ENCODE measurements around the gene SOX6.
"Not testable (repeated sequence)": the region's sequence is repeated elsewhere in the genome, so short reads cannot be mapped to it uniquely, and the experiment has no call there.

Gene SOX6

DNA sequence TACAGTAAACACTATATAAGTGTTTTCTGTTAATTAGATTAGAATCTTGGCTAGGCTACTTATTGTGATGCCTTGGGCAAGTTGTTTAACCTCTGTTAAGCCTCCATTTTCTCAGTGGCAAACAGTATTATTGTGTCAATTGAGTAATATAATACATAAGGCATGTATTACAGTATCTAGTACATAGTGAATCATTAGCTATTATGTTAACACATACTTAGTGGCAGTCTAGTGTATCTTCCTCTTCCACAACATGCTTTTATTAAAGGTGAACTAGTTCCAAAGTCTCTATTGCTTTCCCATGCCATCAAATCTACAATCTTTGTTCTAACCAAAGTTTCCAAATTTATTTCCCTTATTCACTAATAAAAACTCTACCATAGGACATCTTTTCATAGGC, 200.9 kb downstream of the SOX6 start:
- TF ChIP-seq, protein P1, sequence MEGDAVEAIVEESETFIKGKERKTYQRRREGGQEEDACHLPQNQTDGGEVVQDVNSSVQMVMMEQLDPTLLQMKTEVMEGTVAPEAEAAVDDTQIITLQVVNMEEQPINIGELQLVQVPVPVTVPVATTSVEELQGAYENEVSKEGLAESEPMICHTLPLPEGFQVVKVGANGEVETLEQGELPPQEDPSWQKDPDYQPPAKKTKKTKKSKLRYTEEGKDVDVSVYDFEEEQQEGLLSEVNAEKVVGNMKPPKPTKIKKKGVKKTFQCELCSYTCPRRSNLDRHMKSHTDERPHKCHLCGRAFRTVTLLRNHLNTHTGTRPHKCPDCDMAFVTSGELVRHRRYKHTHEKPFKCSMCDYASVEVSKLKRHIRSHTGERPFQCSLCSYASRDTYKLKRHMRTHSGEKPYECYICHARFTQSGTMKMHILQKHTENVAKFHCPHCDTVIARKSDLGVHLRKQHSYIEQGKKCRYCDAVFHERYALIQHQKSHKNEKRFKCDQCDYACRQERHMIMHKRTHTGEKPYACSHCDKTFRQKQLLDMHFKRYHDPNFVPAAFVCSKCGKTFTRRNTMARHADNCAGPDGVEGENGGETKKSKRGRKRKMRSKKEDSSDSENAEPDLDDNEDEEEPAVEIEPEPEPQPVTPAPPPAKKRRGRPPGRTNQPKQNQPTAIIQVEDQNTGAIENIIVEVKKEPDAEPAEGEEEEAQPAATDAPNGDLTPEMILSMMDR (IDR thresholded peaks at IDR 0.05; ENCODE audit: extremely low read depth, insufficient read depth, missing control alignments), result no peak
- no peak for DNase-seq (ENCODE audit: low spot score)
- in situ Hi-C loops (cut with MboI; ENCODE audit: low pct_unique_long_range_greater_than_20kb, low sequenced_read_pairs, unreplicated experiment), result no loop called here

DNA sequence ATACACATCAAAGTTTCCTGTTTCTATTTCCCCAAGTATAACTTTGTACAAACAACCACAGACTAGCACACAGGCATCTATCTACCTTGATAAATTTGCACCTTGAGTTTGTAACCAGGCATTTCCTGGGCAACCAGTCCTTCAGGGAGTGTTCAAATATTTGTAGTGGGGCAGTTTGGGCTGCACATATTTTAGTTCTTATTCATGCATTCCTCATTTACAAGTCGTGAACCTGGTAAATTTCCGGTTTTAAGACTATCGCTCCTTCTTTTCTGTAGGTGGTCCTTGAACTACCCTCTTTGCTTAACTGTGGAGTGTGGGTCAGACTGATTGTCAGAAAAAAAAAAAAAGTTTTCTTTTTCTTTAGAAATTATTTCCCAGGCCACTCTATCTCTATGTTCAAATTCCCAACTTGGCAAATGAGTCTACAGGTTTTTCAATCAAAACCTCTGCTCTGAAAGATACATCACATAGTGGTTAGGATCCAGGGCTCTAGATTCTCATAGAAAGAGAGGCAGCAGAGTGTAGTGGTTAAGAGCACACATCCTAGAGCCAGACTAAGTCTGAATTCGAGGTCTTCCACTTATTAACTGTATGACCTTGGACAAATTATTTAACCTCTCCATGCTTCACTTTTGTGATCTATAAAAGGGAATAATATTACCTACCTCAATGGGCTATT, 201.5 kb downstream of the SOX6 start:
- TF ChIP-seq, protein P1 (IDR thresholded peaks at IDR 0.05; ENCODE audit: extremely low read depth, insufficient read depth, missing control alignments), result no peak
- in situ Hi-C loops (cut with MboI; ENCODE audit: low pct_unique_long_range_greater_than_20kb, low sequenced_read_pairs, unreplicated experiment), result no loop called here
- DNase-seq (ENCODE audit: low spot score), result no peak

DNA sequence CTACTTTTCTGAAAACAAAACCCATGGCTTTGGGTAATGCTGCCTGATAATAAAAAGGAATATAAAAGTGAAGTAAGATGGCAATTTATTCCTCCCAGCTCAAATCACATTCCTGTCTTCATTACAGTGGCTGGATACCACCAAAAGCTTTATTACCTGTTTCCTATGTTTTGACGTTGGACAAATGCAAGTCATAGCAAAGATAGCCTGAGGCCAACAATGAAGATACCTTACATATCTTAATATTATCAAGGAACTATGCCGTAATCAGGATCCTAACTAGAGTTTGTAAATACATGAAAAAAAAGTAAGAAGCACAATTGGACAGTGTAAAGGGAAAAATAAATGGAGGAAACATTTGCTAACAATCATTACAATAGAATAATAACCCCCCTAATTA, 202.4 kb downstream of the SOX6 start:
- no peak for DNase-seq (ENCODE audit: low spot score)
- in situ Hi-C loops (cut with MboI; ENCODE audit: low pct_unique_long_range_greater_than_20kb, low sequenced_read_pairs, unreplicated experiment), result no loop called here
- TF ChIP-seq, protein P1 (IDR thresholded peaks at IDR 0.05; ENCODE audit: extremely low read depth, insufficient read depth, missing control alignments), result no peak

DNA sequence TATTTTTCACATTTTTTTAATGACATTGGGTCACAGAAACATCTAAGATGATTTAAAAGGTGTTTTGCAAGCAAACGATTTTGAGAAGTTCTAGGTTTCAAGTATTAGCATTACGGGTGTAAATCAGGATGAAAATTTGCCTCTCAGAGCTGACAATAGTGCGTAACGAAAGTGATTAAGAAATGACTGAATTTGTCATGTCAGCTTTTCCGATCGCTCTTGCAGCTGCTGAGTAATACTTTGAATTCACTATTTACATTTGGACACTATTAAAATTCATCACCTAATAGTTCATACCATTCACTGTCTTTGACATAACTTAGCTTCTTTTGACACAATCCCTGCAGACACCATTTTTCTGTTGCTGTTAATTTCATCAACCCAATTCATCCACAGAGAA, 205.2 kb downstream of the SOX6 start:
- in situ Hi-C loops (cut with MboI; ENCODE audit: low pct_unique_long_range_greater_than_20kb, low sequenced_read_pairs, unreplicated experiment), result no loop called here
- no peak for DNase-seq (ENCODE audit: low spot score)
- TF ChIP-seq, protein P1 (IDR thresholded peaks at IDR 0.05; ENCODE audit: extremely low read depth, insufficient read depth, missing control alignments), result no peak

DNA sequence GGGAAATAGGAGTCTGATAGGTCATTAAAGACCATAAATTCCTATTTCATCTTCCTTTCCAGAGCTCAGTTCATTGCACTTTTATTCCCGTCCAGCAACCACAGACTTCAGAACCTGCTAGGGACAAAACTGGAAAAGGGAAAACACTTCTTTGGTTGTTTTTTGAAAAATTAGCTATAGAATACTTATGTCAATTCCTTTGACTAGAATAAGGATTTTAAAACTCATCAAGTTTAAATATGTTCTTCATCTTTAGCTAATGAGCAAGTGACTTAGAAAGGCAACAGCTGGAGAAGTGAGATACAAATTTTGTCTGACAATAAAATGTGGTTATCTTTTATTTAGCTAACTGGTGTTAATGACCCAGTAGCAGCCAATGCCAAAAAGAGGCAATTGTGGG, 206.9 kb downstream of the SOX6 start:
- in situ Hi-C loops (cut with MboI; ENCODE audit: low pct_unique_long_range_greater_than_20kb, low sequenced_read_pairs, unreplicated experiment), result no loop called here
- TF ChIP-seq, protein P1 (IDR thresholded peaks at IDR 0.05; ENCODE audit: extremely low read depth, insufficient read depth, missing control alignments), result no peak
- DNase-seq (ENCODE audit: low spot score), result no peak

DNA sequence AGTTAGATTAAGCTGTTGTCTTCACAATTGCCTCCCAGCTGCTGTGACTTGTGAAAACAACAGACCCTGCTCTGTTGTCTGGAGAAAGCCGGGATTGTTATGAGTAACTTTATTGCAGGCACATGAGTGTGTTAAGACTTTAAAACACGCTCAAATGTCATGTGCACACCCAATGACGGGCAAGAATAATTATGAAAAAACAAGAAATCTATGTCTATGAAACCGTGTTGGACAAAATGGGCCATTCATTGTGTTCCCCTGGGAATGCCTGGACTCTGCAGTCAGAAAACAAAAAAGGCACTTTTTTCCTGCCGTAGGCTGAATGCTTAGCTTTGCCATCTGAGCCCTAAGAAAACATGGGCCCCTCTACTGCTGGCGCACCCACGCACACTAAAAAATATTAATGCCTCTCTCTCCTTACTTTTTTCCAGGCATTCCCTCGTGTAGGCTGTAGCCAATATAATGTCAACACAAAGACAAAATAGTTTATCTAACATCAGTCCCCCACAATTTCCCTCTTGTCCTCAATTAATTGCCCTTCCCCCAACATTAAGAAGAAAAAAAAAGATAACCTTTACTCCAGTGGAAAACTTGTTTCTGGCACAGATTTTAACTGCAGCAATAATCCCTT, 207.9 kb downstream of the SOX6 start:
- TF ChIP-seq, protein P1 (IDR thresholded peaks at IDR 0.05; ENCODE audit: extremely low read depth, insufficient read depth, missing control alignments), result no peak
- in situ Hi-C loops (cut with MboI; ENCODE audit: low pct_unique_long_range_greater_than_20kb, low sequenced_read_pairs, unreplicated experiment), result no loop called here
- no peak for DNase-seq (ENCODE audit: low spot score)

DNA sequence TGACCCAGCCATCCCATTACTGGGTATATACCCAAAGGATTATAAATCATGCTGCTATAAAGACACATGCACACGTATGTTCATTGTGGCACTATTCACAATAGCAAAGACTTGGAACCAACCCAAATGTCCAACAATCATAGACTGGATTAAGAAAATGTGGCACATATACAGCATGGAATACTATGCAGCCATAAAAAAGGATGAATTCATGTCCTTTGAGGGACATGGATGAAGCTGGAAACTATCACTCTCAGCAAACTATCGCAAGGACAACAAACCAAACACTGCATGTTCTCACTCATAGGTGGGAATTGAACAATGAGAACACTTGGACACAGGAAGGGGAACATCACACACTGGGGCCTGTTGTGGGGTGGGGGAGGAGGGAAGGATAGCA, 209.4 kb downstream of the SOX6 start:
- DNase-seq (ENCODE audit: low spot score); in situ Hi-C loops (cut with MboI; ENCODE audit: low pct_unique_long_range_greater_than_20kb, low sequenced_read_pairs, unreplicated experiment): not testable (repeated sequence)

DNA sequence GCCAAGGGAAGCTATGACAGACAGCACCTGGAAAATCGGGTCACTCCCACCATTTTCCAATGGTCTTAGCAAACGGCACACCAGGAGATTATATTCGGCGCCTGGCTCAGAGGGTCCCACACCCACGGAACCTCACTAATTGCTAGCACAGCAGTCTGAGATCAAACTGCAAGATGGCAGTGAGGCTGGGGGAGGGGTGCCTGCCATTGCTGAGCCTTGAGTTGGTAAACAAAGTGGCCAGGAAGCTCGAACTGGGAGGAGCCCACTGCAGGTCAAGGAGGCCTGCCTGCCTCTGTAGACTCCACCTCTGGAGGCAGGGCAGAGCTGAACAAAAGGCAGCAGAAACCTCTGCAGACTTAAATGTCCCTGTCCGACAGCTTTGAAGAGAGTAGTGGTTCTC, 214.7 kb downstream of the SOX6 start:
- in situ Hi-C loops (cut with MboI; ENCODE audit: low pct_unique_long_range_greater_than_20kb, low sequenced_read_pairs, unreplicated experiment); DNase-seq (ENCODE audit: low spot score): not testable (repeated sequence)

DNA sequence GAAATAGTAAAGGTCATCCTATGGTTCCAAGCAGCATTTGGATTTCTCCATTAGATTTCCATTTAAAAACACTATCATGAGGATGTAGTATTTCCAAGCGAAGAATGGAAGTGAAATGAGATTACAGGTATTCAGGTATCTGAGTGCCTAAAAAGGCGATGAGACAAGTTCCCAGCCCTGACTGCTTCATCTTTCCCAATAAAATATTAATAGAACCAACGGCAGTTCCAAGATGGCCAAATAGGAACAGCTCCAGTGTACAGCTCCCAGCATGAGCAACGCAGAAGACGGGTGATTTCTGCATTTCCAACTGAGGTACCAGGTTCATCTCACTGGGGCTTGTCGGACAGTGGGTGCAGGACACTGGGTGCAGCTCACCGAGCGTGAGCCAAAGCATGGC, 215.2 kb downstream of the SOX6 start:
- in situ Hi-C loops (cut with MboI; ENCODE audit: low pct_unique_long_range_greater_than_20kb, low sequenced_read_pairs, unreplicated experiment); DNase-seq (ENCODE audit: low spot score): not testable (repeated sequence)

All from GM13977 (cell line).